CD4-positive, alpha-beta memory T cell (primary cell): Measurements from ENCODE around the gene ADAMTSL3. TPM values are rescaled to one million over a fixed set of nuclear protein-coding genes. Genes with fewer than 3 reads are reported as not detected.

Experiments
- CTCF ChIA-PET: fragments of 350-600 bp; sonication (Branson Sonifier 250); formaldehyde crosslinking; loops from one replicate; lab custom pipeline; 2021; ENCODE audit warnings: inconsistent platforms; ENCODE audit not compliant: partially characterized antibody; lab: Charles Lee
- POLR2A ChIA-PET: fragments of 350-600 bp; sonication (Branson Sonifier 250); formaldehyde crosslinking; loops from one replicate; lab custom pipeline; 2021; ENCODE audit not compliant: partially characterized antibody; lab: Charles Lee
- DNase-seq, 5 donors: peaks; one replicate each; pipeline versions ENCODE4 v3.0.0 to v3.0.0-alpha.2; 2020 to 2022; ENCODE audit warnings: mixed read lengths in 1 of 5
- H3K27ac ChIP-seq: one replicate; pipeline ENCODE4 v1.7.0; 2013; ENCODE audit warnings: low read depth, low read length
- H3K27me3 ChIP-seq: 2 replicates; pipeline ENCODE4 v1.7.0; 2013; ENCODE audit warnings: mild to moderate bottlenecking, low read length, moderate library complexity; ENCODE audit not compliant: insufficient read depth
- H3K36me3 ChIP-seq: 2 replicates; pipeline ENCODE4 v1.7.0; 2013; ENCODE audit warnings: mild to moderate bottlenecking, low read length, moderate library complexity; ENCODE audit not compliant: insufficient read depth
- H3K4me1 ChIP-seq: 2 replicates; pipeline ENCODE4 v1.7.0; 2013; ENCODE audit warnings: mild to moderate bottlenecking, low read length, moderate library complexity; ENCODE audit not compliant: insufficient read depth
- H3K4me3 ChIP-seq, 2 donors: one replicate each; pipeline ENCODE4 v1.7.0; 2013; ENCODE audit warnings: low read length in 2 of 2, mild to moderate bottlenecking in 1 of 2
- H3K9me3 ChIP-seq, 2 donors: one replicate each; pipeline ENCODE4 v1.7.0; 2013; ENCODE audit warnings: low read length in 2 of 2, control low read depth in 1 of 2; ENCODE audit not compliant: control insufficient read depth in 1 of 2
- H3K27ac Mint-ChIP-seq, 7 donors: one replicate each; pipeline ENCODE4 v1.8.0; 2020 to 2021; ENCODE audit warnings: mixed read lengths in 7 of 7, mild to moderate bottlenecking in 6 of 7, inconsistent platforms in 3 of 7, moderate library complexity in 3 of 7
- H3K27me3 Mint-ChIP-seq, 2 donors: one replicate each; pipeline ENCODE4 v1.8.0; 2020 to 2021; ENCODE audit warnings: mixed read lengths in 2 of 2
- H3K36me3 Mint-ChIP-seq, 2 donors: one replicate each; pipeline ENCODE4 v1.8.0; 2020 to 2021; ENCODE audit warnings: mixed read lengths in 2 of 2, inconsistent platforms in 1 of 2, mild to moderate bottlenecking in 1 of 2
- H3K4me1 Mint-ChIP-seq, 4 donors: one replicate each; pipeline ENCODE4 v1.8.0; 2020 to 2021; ENCODE audit warnings: mixed read lengths in 4 of 4, mild to moderate bottlenecking in 1 of 4
- H3K4me3 Mint-ChIP-seq, 8 donors: one replicate each; pipeline ENCODE4 v1.8.0; 2020 to 2021; ENCODE audit warnings: mixed read lengths in 8 of 8, mild to moderate bottlenecking in 7 of 8, moderate library complexity in 6 of 8, inconsistent platforms in 3 of 8
- H3K9me3 Mint-ChIP-seq, 8 donors: one replicate each; pipeline ENCODE4 v1.8.0; 2020 to 2021; ENCODE audit warnings: mixed read lengths in 8 of 8, mild to moderate bottlenecking in 5 of 8, inconsistent platforms in 3 of 8, moderate library complexity in 1 of 8
- intact Hi-C: fragments of 100-400 bp; cut with micrococcal nuclease; formaldehyde crosslinking; loops from one replicate; pipeline ENCODE4 v1.15.1; 2023
- polyA plus RNA-seq, 2 donors: library from polyadenylated mRNA; unstranded; fragments of 300-500 nt; fragmentation: Illumina TruSeq; gene quantifications; one replicate each; pipeline ENCODE4 v1.2.3, GENCODE V29; 2021
- total RNA-seq, 2 experiments: library from RNA; stranded (reverse); gene quantifications; one replicate each; pipeline ENCODE4 v1.2.3, GENCODE V29; 2021

The ADAMTSL3 gene
- total and polyA plus RNA-seq, 4 experiments from 2014 or later, result not detected

- Histone ChIP-seq H3K4me3 (no peak overlapping the region), H3K27ac (no peak overlapping the region), H3K36me3 (no peaks in the 10 kb centered on the region), H3K4me1 (no peaks in the 10 kb centered on the region), H3K27me3 (no peaks in the 10 kb centered on the region), H3K9me3 (no peaks in the 10 kb centered on the region)
- H3K27ac Mint-ChIP-seq, result no peak overlapping the region
- no peak for DNase-seq
- H3K4me1 Mint-ChIP-seq, result no peaks in the 10 kb centered on the region
- no peaks in the 10 kb centered on the region for H3K36me3 Mint-ChIP-seq
- H3K27me3 Mint-ChIP-seq, result peaks cover 0 to 1% of the 10 kb centered on the region in 2 donors
- intact Hi-C loops, result no loop called here
- POLR2A ChIA-PET, result no interaction called here
- H3K9me3 Mint-ChIP-seq, result no peaks in the 10 kb centered on the region
- H3K4me3 Mint-ChIP-seq, result no peak overlapping the region
- CTCF ChIA-PET, result no interaction called here
Observed at GRCh38 chr15:84001655-84002054, 347.7 kb downstream of the ADAMTSL3 start.

GRCh38 chr15:84003791-84004503 is 350.0 kb downstream of the ADAMTSL3 start:
- Histone ChIP-seq H3K4me3 (no peak overlapping the region), H3K27ac (no peak overlapping the region), H3K36me3 (no peaks in the 10 kb centered on the region), H3K4me1 (no peaks in the 10 kb centered on the region), H3K9me3 (no peaks in the 10 kb centered on the region), H3K27me3 (no peaks in the 10 kb centered on the region)
- CTCF ChIA-PET, result interaction anchor here (0.7 kb wide), 1 partner anchor 8 kb away, joined by 3 read pairs; no protein-coding TSS in a partner anchor
- Mint-ChIP-seq H3K4me3 (no peak overlapping the region), H3K27me3 (peaks cover 0 to 5% of the 10 kb centered on the region in 2 donors), H3K4me1 (no peaks in the 10 kb centered on the region), H3K9me3 (no peaks in the 10 kb centered on the region), H3K27ac (no peak overlapping the region), H3K36me3 (no peaks in the 10 kb centered on the region)
- DNase-seq, result no peak
- intact Hi-C loops, result no loop called here
- POLR2A ChIA-PET, result no interaction called here

GRCh38 chr15:84006421-84006820 is 352.5 kb downstream of the ADAMTSL3 start:
- POLR2A ChIA-PET, result no interaction called here
- H3K4me1 Mint-ChIP-seq, result no peaks in the 10 kb centered on the region
- no peak overlapping the region for H3K4me3 Mint-ChIP-seq
- Histone ChIP-seq H3K4me3 (no peak overlapping the region), H3K27me3 (no peaks in the 10 kb centered on the region), H3K9me3 (no peaks in the 10 kb centered on the region), H3K27ac (no peak overlapping the region), H3K4me1 (no peaks in the 10 kb centered on the region), H3K36me3 (no peaks in the 10 kb centered on the region)
- DNase-seq, result no peak
- CTCF ChIA-PET, result no interaction called here
- no peaks in the 10 kb centered on the region for H3K36me3 Mint-ChIP-seq
- intact Hi-C loops, result no loop called here
- H3K27me3 Mint-ChIP-seq, result peaks cover 0 to 5% of the 10 kb centered on the region in 2 donors
- peaks cover 0 to 3% (median 0%) of the 10 kb centered on the region in 8 donors for H3K9me3 Mint-ChIP-seq
- no peak overlapping the region for H3K27ac Mint-ChIP-seq

- H3K27ac Mint-ChIP-seq, result no peak overlapping the region
- no peak overlapping the region for H3K4me3 ChIP-seq
Observed at GRCh38 chr15:84009616-84010015, 355.7 kb downstream of the ADAMTSL3 start.

GRCh38 chr15:84010246-84010645 is 356.3 kb downstream of the ADAMTSL3 start:
- no peak overlapping the region for H3K27ac ChIP-seq
- no peaks in the 10 kb centered on the region for H3K4me1 ChIP-seq
- intact Hi-C loops, result no loop called here
- H3K36me3 ChIP-seq, result no peaks in the 10 kb centered on the region
- ChIA-PET CTCF (no interaction called here), POLR2A (no interaction called here)
- Mint-ChIP-seq H3K36me3 (no peaks in the 10 kb centered on the region), H3K27ac (no peak overlapping the region), H3K4me1 (no peaks in the 10 kb centered on the region), H3K27me3 (peaks cover 0 to 5% of the 10 kb centered on the region in 2 donors), H3K9me3 (peaks cover 0 to 6% (median 4%) of the 10 kb centered on the region in 8 donors), H3K4me3 (no peak overlapping the region)
- H3K27me3 ChIP-seq, result no peaks in the 10 kb centered on the region
- DNase-seq, result no peak
- H3K4me3 ChIP-seq, result no peak overlapping the region
- no peaks in the 10 kb centered on the region for H3K9me3 ChIP-seq

More at GRCh38 chr15:84009616-84010015, 355.7 kb downstream of the ADAMTSL3 start:
- peaks cover 0 to 5% of the 10 kb centered on the region in 2 donors for H3K27me3 Mint-ChIP-seq
- Histone ChIP-seq H3K4me1 (no peaks in the 10 kb centered on the region), H3K36me3 (no peaks in the 10 kb centered on the region), H3K27ac (no peak overlapping the region), H3K27me3 (no peaks in the 10 kb centered on the region), H3K9me3 (no peaks in the 10 kb centered on the region)
- intact Hi-C loops, result no loop called here
- H3K4me3 Mint-ChIP-seq, result no peak overlapping the region
- POLR2A ChIA-PET, result no interaction called here
- peaks cover 0 to 6% (median 4%) of the 10 kb centered on the region in 8 donors for H3K9me3 Mint-ChIP-seq
- CTCF ChIA-PET, result no interaction called here
- H3K36me3 Mint-ChIP-seq, result no peaks in the 10 kb centered on the region
- no peaks in the 10 kb centered on the region for H3K4me1 Mint-ChIP-seq
- no peak for DNase-seq

- H3K9me3 Mint-ChIP-seq, result peaks cover 0 to 6% (median 3%) of the 10 kb centered on the region in 8 donors
- DNase-seq, result no peak
- no peaks in the 10 kb centered on the region for H3K27me3 ChIP-seq
- POLR2A ChIA-PET, result no interaction called here
- H3K4me3 ChIP-seq, result no peak overlapping the region
- no peak overlapping the region for H3K27ac ChIP-seq
- peaks cover 2 to 8% of the 10 kb centered on the region in 2 donors for H3K27me3 Mint-ChIP-seq
- H3K36me3 ChIP-seq, result no peaks in the 10 kb centered on the region
- no peak overlapping the region for H3K4me3 Mint-ChIP-seq
- H3K4me1 ChIP-seq, result no peaks in the 10 kb centered on the region
- no peak overlapping the region for H3K27ac Mint-ChIP-seq
- intact Hi-C loops, result no loop called here
- no peaks in the 10 kb centered on the region for H3K4me1 Mint-ChIP-seq
- H3K9me3 ChIP-seq, result no peaks in the 10 kb centered on the region
- CTCF ChIA-PET, result no interaction called here
- no peaks in the 10 kb centered on the region for H3K36me3 Mint-ChIP-seq
Observed at GRCh38 chr15:84016371-84016770, 362.4 kb downstream of the ADAMTSL3 start.

- Mint-ChIP-seq H3K9me3 (peaks cover 0 to 8% (median 2%) of the 10 kb centered on the region in 8 donors), H3K27ac (no peak overlapping the region), H3K4me1 (no peaks in the 10 kb centered on the region), H3K36me3 (no peaks in the 10 kb centered on the region), H3K27me3 (peaks cover 6 to 8% of the 10 kb centered on the region in 2 donors), H3K4me3 (no peak overlapping the region)
- Histone ChIP-seq H3K4me1 (no peaks in the 10 kb centered on the region), H3K36me3 (no peaks in the 10 kb centered on the region), H3K4me3 (no peak overlapping the region), H3K27ac (no peak overlapping the region), H3K9me3 (no peaks in the 10 kb centered on the region), H3K27me3 (no peaks in the 10 kb centered on the region)
- ChIA-PET POLR2A (no interaction called here), CTCF (no interaction called here)
- no peak for DNase-seq
- intact Hi-C loops, result no loop called here
Observed at GRCh38 chr15:84022516-84022915, 368.6 kb downstream of the ADAMTSL3 start.
